ENCODE measurements around the gene RARB.

RARB gene

DNA sequence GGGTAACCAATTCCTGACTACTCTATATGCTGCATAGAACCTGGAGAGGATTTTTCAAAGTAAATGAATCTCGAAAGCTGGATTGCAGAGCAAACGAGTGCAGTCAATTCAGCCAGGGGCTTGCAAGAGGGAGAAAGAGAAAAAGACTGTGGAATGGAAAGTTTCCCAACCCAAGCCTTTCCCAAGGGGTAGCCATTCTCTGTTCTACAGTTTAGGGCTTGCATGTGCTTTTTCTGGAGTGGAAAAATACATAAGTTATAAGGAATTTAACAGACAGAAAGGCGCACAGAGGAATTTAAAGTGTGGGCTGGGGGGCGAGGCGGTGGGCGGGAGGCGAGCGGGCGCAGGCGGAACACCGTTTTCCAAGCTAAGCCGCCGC lies 511 bp upstream of the RARB start:
- H3K4me3 ChIP-seq (ENCODE audit: low read length): peak overlapping the region; percentile 100
- no peak for TF ChIP-seq CTCF (conservative IDR thresholded peaks at IDR 0.05; ENCODE audit: low read depth, low read length)
- no peak for DNase-seq (ENCODE audit: low read depth)

GRCh38 chr3:25428789-25429335 lies 799 bp downstream of the RARB start:
- no peak for DNase-seq (ENCODE audit: low read depth)
- H3K4me3 ChIP-seq (ENCODE audit: low read length): peak overlapping the region; percentile 100
- no peak for TF ChIP-seq CTCF (conservative IDR thresholded peaks at IDR 0.05; ENCODE audit: low read depth, low read length)

- H3K4me3 ChIP-seq (ENCODE audit: low read length): peak overlapping the region; percentile 100
- no peak for DNase-seq (ENCODE audit: low read depth)
- TF ChIP-seq CTCF (conservative IDR thresholded peaks at IDR 0.05; ENCODE audit: low read depth, low read length): no peak
Measured at GRCh38 chr3:25429361-25430286, 1.6 kb downstream of the RARB start.

DNA sequence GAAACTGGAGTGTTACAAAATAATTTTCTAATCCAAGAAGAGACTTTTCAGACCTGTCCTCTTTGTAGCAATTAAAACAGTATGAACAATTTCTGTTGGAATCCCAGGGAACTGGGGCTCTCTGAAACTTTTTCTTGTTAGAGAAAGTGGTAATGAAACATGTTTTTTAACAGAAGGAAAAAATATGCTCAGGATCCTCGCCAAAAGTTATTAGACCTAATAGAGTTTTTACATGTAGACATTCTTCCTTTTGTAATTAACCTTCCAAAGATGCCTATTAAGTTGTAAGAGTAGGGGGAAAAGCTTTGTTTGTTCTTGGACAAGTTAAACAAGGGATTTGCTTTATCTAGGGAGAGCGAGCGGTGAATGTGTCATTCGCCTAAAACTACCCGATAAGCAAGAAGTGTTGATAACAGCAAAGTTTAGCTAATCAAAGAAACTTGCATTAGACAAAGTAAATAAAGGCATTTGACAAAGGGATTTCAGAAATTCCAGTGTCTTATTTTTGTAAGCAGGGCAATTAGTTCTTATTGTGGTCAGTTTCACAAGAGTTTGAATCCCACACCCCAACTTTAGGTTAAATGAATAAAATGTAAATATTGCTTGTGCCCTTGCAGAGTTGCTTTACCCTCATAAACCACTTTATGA lies 2.3 kb downstream of the RARB start:
- H3K4me3 ChIP-seq (ENCODE audit: low read length): peak overlapping the region; percentile 100
- no peak for DNase-seq (ENCODE audit: low read depth)
- no peak for TF ChIP-seq CTCF (conservative IDR thresholded peaks at IDR 0.05; ENCODE audit: low read depth, low read length)

- DNase-seq (ENCODE audit: low read depth): no peak
- TF ChIP-seq CTCF (conservative IDR thresholded peaks at IDR 0.05; ENCODE audit: low read depth, low read length): no peak
- H3K4me3 ChIP-seq (ENCODE audit: low read length): peak overlapping the region; percentile 100
Measured at GRCh38 chr3:25430935-25431770, 3.1 kb downstream of the RARB start.

DNA sequence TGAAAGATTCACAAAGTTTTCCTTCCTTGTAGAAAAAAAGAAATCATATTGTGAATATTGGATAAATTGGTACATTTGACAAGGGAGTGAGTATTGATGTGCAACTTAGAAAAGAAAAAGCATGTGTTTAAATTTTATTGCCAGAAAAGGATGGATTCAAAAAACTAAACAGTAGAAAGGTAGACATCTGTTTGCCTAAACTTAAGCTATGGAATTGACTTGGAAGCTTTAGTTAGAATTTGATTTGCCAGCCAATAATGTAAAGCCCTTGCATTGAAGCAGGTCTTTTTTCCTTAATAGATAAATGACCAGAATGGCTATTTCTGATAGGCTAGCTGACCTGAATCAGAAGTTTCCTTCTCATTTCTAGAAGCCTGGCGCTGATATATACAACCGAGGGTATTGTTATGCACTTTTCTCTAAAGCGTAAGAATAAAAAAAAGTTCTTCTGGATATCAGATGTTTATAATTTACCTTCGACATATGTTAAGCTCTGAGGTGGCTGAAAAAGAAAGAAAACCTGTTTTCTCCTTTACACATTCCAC lies 4.2 kb downstream of the RARB start:
- no peak for TF ChIP-seq CTCF (conservative IDR thresholded peaks at IDR 0.05; ENCODE audit: low read depth, low read length)
- no peak for DNase-seq (ENCODE audit: low read depth)
- H3K4me3 ChIP-seq (ENCODE audit: low read length): peak overlapping the region; percentile 100
